HEK293 (cell line): ENCODE results near the gene ITGA8.

ENCODE experiments used
- CTCF ChIA-PET: fragments of 350-600 bp; formaldehyde crosslinking; extraction: SDS; loops from one replicate; lab custom pipeline; 2021; ENCODE audit warnings: antibody characterized with exemption; lab: Yijun Ruan, JAX
- POLR2A ChIA-PET: fragments of 300-600 bp; formaldehyde crosslinking; extraction: SDS; loops from one replicate; lab custom pipeline; 2020; ENCODE audit warnings: antibody characterized with exemption, inconsistent platforms; lab: Yijun Ruan, JAX
- H3K27ac ChIP-seq: fragments of 200-500 bp; sonication (Bioruptor generic); 2 replicates; pipeline ENCODE4 v1.5.1; 2014; ENCODE audit warnings: low read depth, low read length, control low read depth, inconsistent platforms; ENCODE audit errors: extremely low read depth
- H3K36me3 ChIP-seq, 2 experiments: fragments of 200-500 bp in 1 of 2; sonication (Bioruptor generic) in 1 of 2; 1 replicate in 1 of 2; 2 replicates in 1 of 2; pipeline ENCODE4 v1.5.1; 2014 to 2017; ENCODE audit warnings: inconsistent platforms in 2 of 2, low read length in 2 of 2; ENCODE audit not compliant: control insufficient read depth in 2 of 2, insufficient read depth in 1 of 2
- H3K4me1 ChIP-seq: fragments of 200-500 bp; sonication (Bioruptor generic); 2 replicates; pipeline ENCODE4 v1.5.1; 2014; ENCODE audit warnings: mild to moderate bottlenecking, low read length, inconsistent platforms; ENCODE audit not compliant: control insufficient read depth, insufficient read depth
- H3K4me3 ChIP-seq: 2 replicates; pipeline ENCODE4 v1.5.1; 2011; ENCODE audit warnings: low read depth, mild to moderate bottlenecking, control low read depth, low read length, moderate library complexity
- H3K9me3 ChIP-seq: fragments of 200-500 bp; sonication (Bioruptor generic); 2 replicates; pipeline ENCODE4 v1.5.1; 2014; ENCODE audit warnings: low read depth, low read length, inconsistent platforms; ENCODE audit not compliant: control insufficient read depth, insufficient read depth
- RBAK ChIP-seq: fragments of 450-650 bp; formaldehyde crosslinking; IDR thresholded peaks from 2 replicates; pipeline ENCODE4 v1.5.1; 2016; ENCODE audit warnings: missing biosample characterization, missing genetic modification characterization
- SETDB1 ChIP-seq: IDR thresholded peaks from one replicate; pipeline ENCODE4 v1.6.1; 2017; ENCODE audit warnings: mild to moderate bottlenecking, low read length, moderate library complexity, mixed read lengths; ENCODE audit not compliant: insufficient read length
- YY2 ChIP-seq: fragments of 450-650 bp; formaldehyde crosslinking; IDR thresholded peaks from 2 replicates; pipeline ENCODE4 v1.5.1; 2016; ENCODE audit warnings: missing biosample characterization, missing genetic modification characterization
- ZNF132 ChIP-seq: fragments of 450-650 bp; formaldehyde crosslinking; IDR thresholded peaks from 2 replicates; pipeline ENCODE4 v1.5.1; 2017; ENCODE audit warnings: missing biosample characterization, missing genetic modification characterization, borderline replicate concordance
- ZNF274 ChIP-seq, 2 experiments: fragments of 200-500 bp in 1 of 2; fragments of 450-650 bp in 1 of 2; sonication (Bioruptor generic) in 1 of 2; formaldehyde crosslinking in 1 of 2; IDR thresholded peaks; 2 replicates each; pipeline versions ENCODE4 v1.5.1 to v1.6.1; 2014 to 2016; ENCODE audit warnings: borderline replicate concordance in 1 of 2, inconsistent platforms in 1 of 2, low read length in 1 of 2, missing biosample characterization in 1 of 2, missing genetic modification characterization in 1 of 2
- ZNF473 ChIP-seq: fragments of 450-650 bp; formaldehyde crosslinking; IDR thresholded peaks from 2 replicates; pipeline ENCODE4 v1.5.1; 2017; ENCODE audit warnings: missing biosample characterization, missing genetic modification characterization
- ZNF529 ChIP-seq: fragments of 450-650 bp; formaldehyde crosslinking; IDR thresholded peaks from 2 replicates; pipeline ENCODE4 v1.5.1; 2017; ENCODE audit warnings: missing genetic modification characterization, missing biosample characterization; ENCODE audit not compliant: insufficient replicate concordance
- ZNF747 ChIP-seq: fragments of 450-650 bp; formaldehyde crosslinking; IDR thresholded peaks from 2 replicates; pipeline ENCODE4 v1.5.1; 2016; ENCODE audit warnings: missing biosample characterization, missing genetic modification characterization
- ZNF76 ChIP-seq: fragments of 450-650 bp; formaldehyde crosslinking; IDR thresholded peaks from 2 replicates; pipeline ENCODE4; 2016; ENCODE audit warnings: low read depth, missing biosample characterization, missing genetic modification characterization, borderline replicate concordance
- ZNF777 ChIP-seq: fragments of 450-650 bp; formaldehyde crosslinking; IDR thresholded peaks from 2 replicates; pipeline ENCODE4 v1.5.1; 2017; ENCODE audit warnings: missing biosample characterization, missing genetic modification characterization, borderline replicate concordance
- ZNF837 ChIP-seq: fragments of 450-650 bp; formaldehyde crosslinking; IDR thresholded peaks from 2 replicates; pipeline ENCODE4 v1.5.1; 2016; ENCODE audit warnings: missing biosample characterization, missing genetic modification characterization
- TF ChIP-seq, protein P1 (sequence below): fragments of 450-650 bp; formaldehyde crosslinking; optimal IDR thresholded peaks from 2 replicates; pipeline ENCODE3; 2016; ENCODE audit warnings: missing biosample characterization, mild to moderate bottlenecking, missing genetic modification characterization
- TF ChIP-seq, protein P2 (sequence below): fragments of 450-650 bp; formaldehyde crosslinking; IDR thresholded peaks from 2 replicates; pipeline ENCODE4 v1.5.1; 2016; ENCODE audit warnings: missing biosample characterization, missing genetic modification characterization
- TF ChIP-seq, protein P3 (sequence below): fragments of 450-650 bp; formaldehyde crosslinking; IDR thresholded peaks from 2 replicates; pipeline ENCODE4 v1.5.1; 2017; ENCODE audit warnings: missing biosample characterization, mild to moderate bottlenecking, missing genetic modification characterization, moderate library complexity
- TF ChIP-seq, protein P4 (sequence below): fragments of 450-650 bp; formaldehyde crosslinking; conservative IDR thresholded peaks from 2 replicates; pipeline ENCODE4 v1.5.1; 2016; ENCODE audit warnings: low read depth, missing biosample characterization, missing genetic modification characterization
- TF ChIP-seq, protein P5 (sequence below): fragments of 450-650 bp; formaldehyde crosslinking; IDR thresholded peaks from 2 replicates; pipeline ENCODE4; 2016; ENCODE audit warnings: missing biosample characterization, missing genetic modification characterization

ITGA8 gene

DNA sequence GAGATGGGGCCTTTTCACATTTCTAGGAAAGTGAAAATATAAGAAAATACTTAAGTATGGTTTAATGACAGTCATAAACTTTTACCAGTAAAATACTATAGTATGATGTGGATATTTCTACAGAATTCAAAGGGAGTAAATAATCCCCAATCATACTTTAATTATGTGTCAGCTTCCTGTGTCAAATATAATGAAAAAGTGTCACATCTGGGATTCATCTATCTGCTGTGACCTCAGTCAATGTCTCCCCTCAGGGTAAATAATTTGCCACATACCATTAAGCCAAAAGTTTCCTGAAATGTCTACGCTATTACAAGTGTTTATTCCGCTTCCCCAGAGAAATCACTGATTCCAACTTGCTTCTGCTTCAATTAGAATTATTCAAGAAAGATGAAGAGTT, 110.5 kb downstream of the ITGA8 start (continued):
- TF ChIP-seq, protein P1, sequence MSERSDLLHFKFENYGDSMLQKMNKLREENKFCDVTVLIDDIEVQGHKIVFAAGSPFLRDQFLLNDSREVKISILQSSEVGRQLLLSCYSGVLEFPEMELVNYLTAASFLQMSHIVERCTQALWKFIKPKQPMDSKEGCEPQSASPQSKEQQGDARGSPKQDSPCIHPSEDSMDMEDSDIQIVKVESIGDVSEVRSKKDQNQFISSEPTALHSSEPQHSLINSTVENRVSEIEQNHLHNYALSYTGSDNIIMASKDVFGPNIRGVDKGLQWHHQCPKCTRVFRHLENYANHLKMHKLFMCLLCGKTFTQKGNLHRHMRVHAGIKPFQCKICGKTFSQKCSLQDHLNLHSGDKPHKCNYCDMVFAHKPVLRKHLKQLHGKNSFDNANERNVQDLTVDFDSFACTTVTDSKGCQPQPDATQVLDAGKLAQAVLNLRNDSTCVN (tag by site-specific recombination), result no peak
- no peak for TF ChIP-seq ZNF76
- TF ChIP-seq ZNF837 (tag by site-specific recombination), result no peak
- TF ChIP-seq, protein P2, sequence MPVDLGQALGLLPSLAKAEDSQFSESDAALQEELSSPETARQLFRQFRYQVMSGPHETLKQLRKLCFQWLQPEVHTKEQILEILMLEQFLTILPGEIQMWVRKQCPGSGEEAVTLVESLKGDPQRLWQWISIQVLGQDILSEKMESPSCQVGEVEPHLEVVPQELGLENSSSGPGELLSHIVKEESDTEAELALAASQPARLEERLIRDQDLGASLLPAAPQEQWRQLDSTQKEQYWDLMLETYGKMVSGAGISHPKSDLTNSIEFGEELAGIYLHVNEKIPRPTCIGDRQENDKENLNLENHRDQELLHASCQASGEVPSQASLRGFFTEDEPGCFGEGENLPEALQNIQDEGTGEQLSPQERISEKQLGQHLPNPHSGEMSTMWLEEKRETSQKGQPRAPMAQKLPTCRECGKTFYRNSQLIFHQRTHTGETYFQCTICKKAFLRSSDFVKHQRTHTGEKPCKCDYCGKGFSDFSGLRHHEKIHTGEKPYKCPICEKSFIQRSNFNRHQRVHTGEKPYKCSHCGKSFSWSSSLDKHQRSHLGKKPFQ (tag by site-specific recombination), result no peak
- TF ChIP-seq RBAK (tag by site-specific recombination), result no peak

DNA sequence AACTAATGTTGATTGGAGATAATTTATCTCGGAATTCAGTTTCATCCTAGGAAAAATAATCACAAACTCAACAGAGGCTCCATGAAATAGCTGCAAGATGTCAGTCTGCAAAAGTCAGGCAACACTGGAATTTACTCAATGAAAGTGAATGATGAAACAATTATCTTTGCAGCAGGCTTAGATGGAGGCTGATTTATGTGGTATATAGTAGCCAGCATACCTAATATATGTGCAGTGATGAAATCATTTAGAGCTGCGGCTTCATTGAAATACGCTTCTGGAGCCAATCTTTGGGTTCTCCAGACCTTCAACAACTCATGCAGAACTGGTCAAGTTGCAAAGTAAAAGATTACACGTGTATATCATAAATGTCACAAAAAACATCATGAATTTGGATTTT, 113.3 kb downstream of the ITGA8 start:
- Histone ChIP-seq H3K4me3 (no peak overlapping the region), H3K27ac (no peak overlapping the region), H3K9me3 (no peaks in the 10 kb centered on the region), H3K36me3 (no peaks in the 10 kb centered on the region), H3K4me1 (peaks cover 5% of the 10 kb centered on the region; the same call in 1 of the 2 replicates)
- ChIA-PET CTCF (interaction anchor here (0.7 to 1.4 kb wide), 2 partner anchors 22 to 178 kb away, joined by 3 read pairs; no protein-coding TSS in a partner anchor), POLR2A (no interaction called here)
- no peak for TF ChIP-seq ZNF529 (tag by site-specific recombination)
- TF ChIP-seq ZNF473 (tag by site-specific recombination), result no peak
- TF ChIP-seq, protein P3, sequence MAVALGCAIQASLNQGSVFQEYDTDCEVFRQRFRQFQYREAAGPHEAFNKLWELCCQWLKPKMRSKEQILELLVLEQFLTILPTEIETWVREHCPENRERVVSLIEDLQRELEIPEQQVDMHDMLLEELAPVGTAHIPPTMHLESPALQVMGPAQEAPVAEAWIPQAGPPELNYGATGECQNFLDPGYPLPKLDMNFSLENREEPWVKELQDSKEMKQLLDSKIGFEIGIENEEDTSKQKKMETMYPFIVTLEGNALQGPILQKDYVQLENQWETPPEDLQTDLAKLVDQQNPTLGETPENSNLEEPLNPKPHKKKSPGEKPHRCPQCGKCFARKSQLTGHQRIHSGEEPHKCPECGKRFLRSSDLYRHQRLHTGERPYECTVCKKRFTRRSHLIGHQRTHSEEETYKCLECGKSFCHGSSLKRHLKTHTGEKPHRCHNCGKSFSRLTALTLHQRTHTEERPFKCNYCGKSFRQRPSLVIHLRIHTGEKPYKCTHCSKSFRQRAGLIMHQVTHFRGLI (tag by site-specific recombination), result no peak
- TF ChIP-seq YY2 (tag by site-specific recombination), result no peak
- no peak for TF ChIP-seq ZNF777 (tag by site-specific recombination)
- TF ChIP-seq ZNF274 (IDR thresholded peaks at IDR 0.05; ENCODE audit: low read length), result no peak
- no peak for TF ChIP-seq ZNF274 (tag by site-specific recombination; IDR thresholded peaks at IDR 0.05; ENCODE audit: borderline replicate concordance)
- no peak for TF ChIP-seq ZNF747
- TF ChIP-seq, protein P4, sequence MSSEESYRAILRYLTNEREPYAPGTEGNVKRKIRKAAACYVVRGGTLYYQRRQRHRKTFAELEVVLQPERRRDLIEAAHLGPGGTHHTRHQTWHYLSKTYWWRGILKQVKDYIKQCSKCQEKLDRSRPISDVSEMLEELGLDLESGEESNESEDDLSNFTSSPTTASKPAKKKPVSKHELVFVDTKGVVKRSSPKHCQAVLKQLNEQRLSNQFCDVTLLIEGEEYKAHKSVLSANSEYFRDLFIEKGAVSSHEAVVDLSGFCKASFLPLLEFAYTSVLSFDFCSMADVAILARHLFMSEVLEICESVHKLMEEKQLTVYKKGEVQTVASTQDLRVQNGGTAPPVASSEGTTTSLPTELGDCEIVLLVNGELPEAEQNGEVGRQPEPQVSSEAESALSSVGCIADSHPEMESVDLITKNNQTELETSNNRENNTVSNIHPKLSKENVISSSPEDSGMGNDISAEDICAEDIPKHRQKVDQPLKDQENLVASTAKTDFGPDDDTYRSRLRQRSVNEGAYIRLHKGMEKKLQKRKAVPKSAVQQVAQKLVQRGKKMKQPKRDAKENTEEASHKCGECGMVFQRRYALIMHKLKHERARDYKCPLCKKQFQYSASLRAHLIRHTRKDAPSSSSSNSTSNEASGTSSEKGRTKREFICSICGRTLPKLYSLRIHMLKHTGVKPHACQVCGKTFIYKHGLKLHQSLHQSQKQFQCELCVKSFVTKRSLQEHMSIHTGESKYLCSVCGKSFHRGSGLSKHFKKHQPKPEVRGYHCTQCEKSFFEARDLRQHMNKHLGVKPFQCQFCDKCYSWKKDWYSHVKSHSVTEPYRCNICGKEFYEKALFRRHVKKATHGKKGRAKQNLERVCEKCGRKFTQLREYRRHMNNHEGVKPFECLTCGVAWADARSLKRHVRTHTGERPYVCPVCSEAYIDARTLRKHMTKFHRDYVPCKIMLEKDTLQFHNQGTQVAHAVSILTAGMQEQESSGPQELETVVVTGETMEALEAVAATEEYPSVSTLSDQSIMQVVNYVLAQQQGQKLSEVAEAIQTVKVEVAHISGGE, result no peak
- no peak for TF ChIP-seq ZNF132 (tag by site-specific recombination)
- TF ChIP-seq, protein P5, sequence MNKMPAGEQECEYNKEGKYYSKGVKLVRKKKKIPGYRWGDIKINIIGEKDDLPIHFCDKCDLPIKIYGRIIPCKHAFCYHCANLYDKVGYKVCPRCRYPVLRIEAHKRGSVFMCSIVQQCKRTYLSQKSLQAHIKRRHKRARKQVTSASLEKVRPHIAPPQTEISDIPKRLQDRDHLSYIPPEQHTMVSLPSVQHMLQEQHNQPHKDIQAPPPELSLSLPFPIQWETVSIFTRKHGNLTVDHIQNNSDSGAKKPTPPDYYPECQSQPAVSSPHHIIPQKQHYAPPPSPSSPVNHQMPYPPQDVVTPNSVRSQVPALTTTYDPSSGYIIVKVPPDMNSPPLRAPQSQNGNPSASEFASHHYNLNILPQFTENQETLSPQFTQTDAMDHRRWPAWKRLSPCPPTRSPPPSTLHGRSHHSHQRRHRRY (tag by site-specific recombination), result no peak
- no peak for TF ChIP-seq SETDB1
